Measurements from ENCODE around the gene PEG3. TPM values are rescaled to one million over a fixed set of nuclear protein-coding genes. Genes with fewer than 3 reads are reported as not detected.

The PEG3 gene
- total RNA-seq, 4 donors from 2014 or later, result 6.5 to 8.8 (median 7.3) TPM

- no peak for ATAC-seq (ENCODE audit: low FRiP score)
- TF ChIP-seq CTCF (IDR thresholded peaks at IDR 0.05), result no peak
- no peak for DNase-seq (ENCODE audit: low spot score)
These were observed 17.8 kb downstream of the PEG3 start for GRCh38 chr19:56822755-56823154.

GRCh38 chr19:56821675-56822074 is 18.9 kb downstream of the PEG3 start:
- DNase-seq (ENCODE audit: low spot score), result no peak
- no peak for ATAC-seq (ENCODE audit: low FRiP score)
- no peak for TF ChIP-seq CTCF (IDR thresholded peaks at IDR 0.05)

- ATAC-seq (ENCODE audit: low FRiP score), result no peak
These were observed 19.3 kb downstream of the PEG3 start for GRCh38 chr19:56821209-56821608.

GRCh38 chr19:56819166-56819565 is 21.4 kb downstream of the PEG3 start:
- ATAC-seq (ENCODE audit: low FRiP score), result no peak
- DNase-seq (ENCODE audit: low spot score), result no peak
- TF ChIP-seq CTCF (IDR thresholded peaks at IDR 0.05), result no peak

More at GRCh38 chr19:56821209-56821608, 19.3 kb downstream of the PEG3 start:
- no peak for TF ChIP-seq CTCF (IDR thresholded peaks at IDR 0.05)
- DNase-seq (ENCODE audit: low spot score), result no peak

GRCh38 chr19:56814656-56815055 is 25.9 kb downstream of the PEG3 start:
- ATAC-seq (ENCODE audit: low FRiP score), result no peak
- TF ChIP-seq CTCF (IDR thresholded peaks at IDR 0.05), result no peak

GRCh38 chr19:56813531-56813930 is 27.0 kb downstream of the PEG3 start:
- DNase-seq (ENCODE audit: low spot score) (no peak), ATAC-seq (ENCODE audit: low FRiP score) (no peak)
- no peak for TF ChIP-seq CTCF (IDR thresholded peaks at IDR 0.05)

More at GRCh38 chr19:56814656-56815055, 25.9 kb downstream of the PEG3 start:
- DNase-seq (ENCODE audit: low spot score), result no peak

- DNase-seq (ENCODE audit: low spot score) (no peak), ATAC-seq (ENCODE audit: low FRiP score) (no peak)
- TF ChIP-seq CTCF (IDR thresholded peaks at IDR 0.05), result no peak
These were observed 29.0 kb downstream of the PEG3 start for GRCh38 chr19:56811480-56811879.
